Myocyte (in vitro differentiated cells): ENCODE results near the gene DLD. TPM values are rescaled to one million over a fixed set of nuclear protein-coding genes. Genes with fewer than 3 reads are reported as not detected.
A peak's percentile ranks its signal among the peaks of the same experiment; 100 is the strongest.
"Not testable (repeated sequence)": the region's sequence is repeated elsewhere in the genome, so short reads cannot be mapped to it uniquely, and the experiment has no call there.

Experiments
- DNase-seq: peaks from one replicate; pipeline ENCODE4 v3.0.0-alpha.2; 2012; ENCODE audit warnings: low read depth
- total RNA-seq: library from RNA; depleted of rRNA; stranded (reverse); fragments of >200 nt; gene quantifications from 2 replicates; pipeline ENCODE4 v1.2.3, GENCODE V29; 2014

DLD gene
- total RNA-seq, 1 donor from 2014 or later = 182 TPM

GRCh38 chr7:107915541-107915940, 24.6 kb downstream of the DLD start:
- no peak for DNase-seq

GRCh38 chr7:107917763-107918651, 27.0 kb downstream of the DLD start:
- no peak for DNase-seq

- no peak for DNase-seq
Observed at GRCh38 chr7:107918948-107919347, 28.0 kb downstream of the DLD start.

- DNase-seq = peak; percentile 70
Observed at GRCh38 chr7:107920048-107920772, 29.2 kb downstream of the DLD start.

- DNase-seq = not testable (repeated sequence)
Observed at GRCh38 chr7:107921826-107922225, 30.8 kb downstream of the DLD start.

- no peak for DNase-seq
Observed at GRCh38 chr7:107922886-107923285, 31.9 kb downstream of the DLD start.

- DNase-seq = peak; percentile 73
Observed at GRCh38 chr7:107924841-107925504, 34.0 kb downstream of the DLD start.

- no peak for DNase-seq
Observed at GRCh38 chr7:107926481-107926880, 35.5 kb downstream of the DLD start.

- no peak for DNase-seq
Observed at GRCh38 chr7:107931740-107932515, 40.9 kb downstream of the DLD start.

- no peak for DNase-seq
Observed at GRCh38 chr7:107932805-107933204, 41.8 kb downstream of the DLD start.

GRCh38 chr7:107933386-107934013, 42.5 kb downstream of the DLD start:
- no peak for DNase-seq

GRCh38 chr7:107934991-107935770, 44.2 kb downstream of the DLD start:
- DNase-seq = peak; percentile 84

- DNase-seq = no peak
Observed at GRCh38 chr7:107936312-107936711, 45.3 kb downstream of the DLD start.

- peak; percentile 69 for DNase-seq
Observed at GRCh38 chr7:107937531-107937930, 46.5 kb downstream of the DLD start.

GRCh38 chr7:107938456-107939250, 47.7 kb downstream of the DLD start:
- DNase-seq = no peak

GRCh38 chr7:107939573-107940489, 48.8 kb downstream of the DLD start:
- DNase-seq = peak; percentile 81

GRCh38 chr7:107940951-107941350, 50.0 kb downstream of the DLD start:
- no peak for DNase-seq

- no peak for DNase-seq
Observed at GRCh38 chr7:107943018-107943417, 52.0 kb downstream of the DLD start.
